H1 (cell line): ENCODE data around the gene CTXN3. TPM values are rescaled to one million over a fixed set of nuclear protein-coding genes. Genes with fewer than 3 reads are reported as not detected.

Source experiments
- CTCF ChIA-PET: fragments of 300-600 bp; sonication (Branson Sonifier 250); formaldehyde crosslinking; loops from one replicate; lab custom pipeline; 2021; ENCODE audit not compliant: partially characterized antibody; lab: Charles Lee
- POLR2A ChIA-PET: fragments of 300-600 bp; sonication (Branson Sonifier 250); formaldehyde crosslinking; loops from one replicate; lab custom pipeline; 2021; ENCODE audit warnings: inconsistent platforms; ENCODE audit not compliant: partially characterized antibody; lab: Charles Lee
- DNase-seq, 2 experiments: peaks; one replicate each; pipeline versions ENCODE4 v3.0.0 to v3.0.0-alpha.2; 2010 to 2022; ENCODE audit warnings: low spot score in 2 of 2, low read depth in 1 of 2, mixed read lengths in 1 of 2
- FAIRE-seq: peaks from 2 replicates; lab custom pipeline; 2011; peaks lifted over from hg19 to GRCh38; lab: Jason Lieb, UNC
- H2AFZ ChIP-seq: 2 replicates; pipeline ENCODE4 v1.8.1; 2012; ENCODE audit warnings: low read length, inconsistent platforms
- H2AK5ac ChIP-seq: 2 replicates; pipeline ENCODE4 v1.6.1; 2013; ENCODE audit warnings: low read depth, low read length
- H2BK120ac ChIP-seq: replicated peaks from 2 replicates; pipeline ENCODE3; 2013; ENCODE audit warnings: low read depth, low read length, inconsistent platforms
- H2BK12ac ChIP-seq: 2 replicates; pipeline ENCODE4 v1.6.1; 2013; ENCODE audit warnings: low read depth, low read length
- H2BK15ac ChIP-seq: 2 replicates; pipeline ENCODE4 v1.6.1; 2013; ENCODE audit warnings: low read length
- H2BK20ac ChIP-seq: 2 replicates; pipeline ENCODE4 v1.6.1; 2013; ENCODE audit warnings: low read length
- H2BK5ac ChIP-seq: 2 replicates; pipeline ENCODE4 v1.6.1; 2013; ENCODE audit warnings: low read depth, low read length
- H3K14ac ChIP-seq: 2 replicates; pipeline ENCODE4 v1.6.1; 2013; ENCODE audit warnings: inconsistent platforms; ENCODE audit not compliant: insufficient read length
- H3K18ac ChIP-seq: 2 replicates; pipeline ENCODE4 v1.6.1; 2013; ENCODE audit warnings: low read length; ENCODE audit errors: extremely low read depth
- H3K23ac ChIP-seq: 2 replicates; pipeline ENCODE4 v1.6.1; 2013; ENCODE audit warnings: inconsistent platforms; ENCODE audit not compliant: insufficient read length
- H3K23me2 ChIP-seq: 2 replicates; pipeline ENCODE4 v1.6.1; 2013; ENCODE audit warnings: low read depth, low read length
- H3K27ac ChIP-seq: 2 replicates; pipeline ENCODE4 v1.6.1; 2011; ENCODE audit warnings: low read depth, low read length, inconsistent platforms
- H3K27me3 ChIP-seq, 4 experiments: replicated peaks in 1 of 4; 1 replicate in 1 of 4; 2 replicates in 3 of 4; pipeline versions ENCODE4 v1.6.1 to v1.8.1; 2011 to 2013; ENCODE audit warnings: low read length in 3 of 4, mild to moderate bottlenecking in 3 of 4, inconsistent platforms in 2 of 4, mixed read lengths in 2 of 4, moderate library complexity in 1 of 4; ENCODE audit not compliant: control insufficient read depth in 3 of 4, insufficient read depth in 3 of 4; ENCODE audit errors: extremely low read depth in 1 of 4
- H3K36me3 ChIP-seq, 4 experiments: 2 replicates each; pipeline versions ENCODE4 v1.6.1 to v1.8.1; 2011 to 2013; ENCODE audit warnings: mild to moderate bottlenecking in 4 of 4, low read length in 3 of 4, moderate library complexity in 2 of 4, control low read depth in 1 of 4, inconsistent platforms in 1 of 4; ENCODE audit not compliant: insufficient read depth in 4 of 4, control insufficient read depth in 2 of 4
- H3K4ac ChIP-seq: replicated peaks from 2 replicates; pipeline ENCODE3; 2013; ENCODE audit warnings: low read length, low read depth, mixed read lengths, inconsistent platforms; ENCODE audit not compliant: insufficient read length
- H3K4me1 ChIP-seq, 4 experiments: replicated peaks in 1 of 4; 1 replicate in 1 of 4; 2 replicates in 3 of 4; pipeline versions ENCODE4 v1.6.1 to v1.8.1; 2011 to 2013; ENCODE audit warnings: low read length in 3 of 4, inconsistent platforms in 2 of 4, mixed read lengths in 1 of 4; ENCODE audit not compliant: insufficient read depth in 4 of 4, control insufficient read depth in 3 of 4
- H3K4me2 ChIP-seq, 2 experiments: 2 replicates each; pipeline versions ENCODE4 v1.6.1 to v1.8.1; 2011 to 2013; ENCODE audit warnings: low read depth in 2 of 2, low read length in 2 of 2, control low read depth in 1 of 2, inconsistent platforms in 1 of 2, mild to moderate bottlenecking in 1 of 2; ENCODE audit not compliant: insufficient read depth in 1 of 2
- H3K4me3 ChIP-seq, 4 experiments: fragments of 200-600, 300-600 bp in 1 of 4; sonication (generic), shearing (Covaris generic), sonication (Bioruptor Twin) in 1 of 4; 2 replicates each; pipeline versions ENCODE4 v1.5.1 to v1.8.1; 2011 to 2016; ENCODE audit warnings: low read length in 4 of 4, low read depth in 3 of 4, control low read depth in 2 of 4, inconsistent platforms in 2 of 4, mild to moderate bottlenecking in 2 of 4, mixed read lengths in 1 of 4, moderate library complexity in 1 of 4; ENCODE audit not compliant: insufficient read depth in 2 of 4; ENCODE audit errors: extremely low read depth in 1 of 4
- H3K56ac ChIP-seq: replicated peaks from 2 replicates; pipeline ENCODE3; 2013; ENCODE audit warnings: low read depth, mild to moderate bottlenecking, mixed read lengths, low read length, inconsistent platforms; ENCODE audit not compliant: insufficient read length
- H3K79me1 ChIP-seq: 2 replicates; pipeline ENCODE4 v1.6.1; 2013; ENCODE audit warnings: low read depth, low read length, control low read depth
- H3K79me2 ChIP-seq, 2 experiments: 2 replicates each; pipeline versions ENCODE4 v1.6.1 to v1.8.1; 2012 to 2013; ENCODE audit warnings: low read length in 2 of 2, mild to moderate bottlenecking in 2 of 2, inconsistent platforms in 1 of 2; ENCODE audit not compliant: insufficient read depth in 2 of 2, control insufficient read depth in 1 of 2
- H3K9ac ChIP-seq, 4 experiments: replicated peaks in 1 of 4; 1 replicate in 1 of 4; 2 replicates in 3 of 4; pipeline versions ENCODE4 v1.6.1 to v1.8.1; 2011 to 2013; ENCODE audit warnings: low read depth in 3 of 4, low read length in 3 of 4, control low read depth in 2 of 4, mild to moderate bottlenecking in 2 of 4, moderate library complexity in 2 of 4, inconsistent platforms in 1 of 4; ENCODE audit errors: extremely low read depth in 1 of 4
- H3K9me3 ChIP-seq, 2 experiments: 2 replicates each; pipeline versions ENCODE4 v1.6.1 to v1.8.1; 2012 to 2013; ENCODE audit warnings: mild to moderate bottlenecking in 2 of 2, moderate library complexity in 2 of 2, control low read depth in 1 of 2, inconsistent platforms in 1 of 2, low read depth in 1 of 2, low read length in 1 of 2, mixed read lengths in 1 of 2; ENCODE audit not compliant: insufficient read depth in 2 of 2
- H4K20me1 ChIP-seq, 2 experiments: replicated peaks in 1 of 2; 2 replicates each; pipeline versions ENCODE3 to v1.8.1; 2011 to 2013; ENCODE audit warnings: inconsistent platforms in 2 of 2, low read length in 2 of 2, mild to moderate bottlenecking in 1 of 2; ENCODE audit not compliant: insufficient read depth in 2 of 2, control insufficient read depth in 1 of 2
- H4K5ac ChIP-seq: 2 replicates; pipeline ENCODE4 v1.6.1; 2013; ENCODE audit warnings: low read length, low read depth, mixed read lengths, inconsistent platforms; ENCODE audit not compliant: insufficient read length
- H4K8ac ChIP-seq: 2 replicates; pipeline ENCODE4 v1.8.0; 2013; ENCODE audit warnings: mild to moderate bottlenecking, moderate library complexity, low read length, inconsistent platforms; ENCODE audit not compliant: insufficient read depth; ENCODE audit errors: extremely low read depth
- H4K91ac ChIP-seq: replicated peaks from 2 replicates; pipeline ENCODE3; 2013; ENCODE audit warnings: low read length, mixed read lengths, inconsistent platforms; ENCODE audit not compliant: insufficient read length
- BCL11A ChIP-seq, 2 experiments: IDR thresholded peaks; one replicate each; pipeline ENCODE4 v1.6.1; 2011; ENCODE audit warnings: low read depth in 2 of 2, low read length in 2 of 2, mild to moderate bottlenecking in 2 of 2
- BRCA1 ChIP-seq: IDR thresholded peaks from 2 replicates; pipeline ENCODE4 v1.6.1; 2012; ENCODE audit warnings: low read depth, low read length, improper control_type of control experiment
- CEBPB ChIP-seq: IDR thresholded peaks from 2 replicates; pipeline ENCODE4 v1.6.1; 2012; ENCODE audit warnings: low read depth, low read length
- GTF2F1 ChIP-seq: IDR thresholded peaks from 2 replicates; pipeline ENCODE4 v1.6.1; 2012; ENCODE audit warnings: low read depth, low read length, improper control_type of control experiment, borderline replicate concordance
- HDAC6 ChIP-seq: IDR thresholded peaks from one replicate; pipeline ENCODE4 v1.7.1; 2012; ENCODE audit warnings: low read depth, mild to moderate bottlenecking, inconsistent platforms, low read length, moderate library complexity
- NANOG ChIP-seq: IDR thresholded peaks from 2 replicates; pipeline ENCODE4 v1.6.1; 2011; ENCODE audit warnings: low read length, low read depth, mild to moderate bottlenecking, inconsistent platforms; ENCODE audit not compliant: insufficient read depth, poor library complexity, severe bottlenecking
- POU5F1 ChIP-seq: IDR thresholded peaks from 2 replicates; pipeline ENCODE4 v1.6.1; 2011; ENCODE audit warnings: low read depth, mild to moderate bottlenecking, low read length, moderate library complexity
- RBBP5 ChIP-seq: IDR thresholded peaks from 2 replicates; pipeline ENCODE4 v1.7.1; 2012; ENCODE audit warnings: low read depth, mild to moderate bottlenecking, inconsistent platforms, low read length, moderate library complexity, borderline replicate concordance
- RXRA ChIP-seq: IDR thresholded peaks from 2 replicates; pipeline ENCODE4 v1.6.1; 2011; ENCODE audit warnings: low read depth, mild to moderate bottlenecking, low read length, moderate library complexity; ENCODE audit not compliant: insufficient read depth
- SIN3A ChIP-seq, 2 experiments: IDR thresholded peaks in 1 of 2; conservative IDR thresholded peaks in 1 of 2; 2 replicates each; pipeline ENCODE4 v1.6.1; 2011 to 2012; ENCODE audit warnings: low read length in 2 of 2, improper control_type of control experiment in 1 of 2, low read depth in 1 of 2, mild to moderate bottlenecking in 1 of 2
- SIX5 ChIP-seq: IDR thresholded peaks from 2 replicates; pipeline ENCODE4 v1.6.1; 2011; ENCODE audit warnings: mild to moderate bottlenecking, low read depth, low read length
- SUZ12 ChIP-seq: fragments of 200-600 bp; sonication (generic); IDR thresholded peaks from 2 replicates; pipeline ENCODE4 v1.6.1; 2012; ENCODE audit warnings: mild to moderate bottlenecking, inconsistent platforms, low read length, moderate library complexity, mixed read lengths
- WGBS, 2 experiments: shearing (Covaris generic) in 1 of 2; methylation state at CpG; one replicate each; pipeline versions ENCODE4 v1.1.6 to v1.1.7; 2013 to 2015; ENCODE audit warnings: low lambda C conversion rate in 2 of 2, mixed read lengths in 2 of 2, inconsistent platforms in 1 of 2, low coverage in 1 of 2, missing lambda C conversion rate in 1 of 2; ENCODE audit not compliant: insufficient replicate concordance in 2 of 2, insufficient coverage in 1 of 2, insufficient read length in 1 of 2; ENCODE audit errors: extremely low coverage in 1 of 2, missing lambda C conversion rate in 1 of 2; 5-methylcytosine and 5-hydroxymethylcytosine counted together
- polyA plus RNA-seq, 7 experiments: library from polyadenylated mRNA; depleted of rRNA in 3 of 7; stranded (reverse) in 5 of 7; unstranded in 2 of 7; fragments of >200 nt in 5 of 7; fragments of 200-250 nt in 2 of 7; gene quantifications; 1 replicate in 5 of 7; 2 replicates in 1 of 7; 4 replicates in 1 of 7; pipeline versions ENCODE4 v1.2.1 to v1.2.3, GENCODE V29; 2011 to 2013; ENCODE audit warnings: missing spikeins in 2 of 7, mixed read lengths in 2 of 7
- total RNA-seq: library from RNA; stranded (reverse); fragmentation: NEBNext Ultra II Directional; extraction: Animal tissue kit (Norgen Biotek cat#: 25700); gene quantifications from 2 replicates; pipeline ENCODE4 v1.2.1, GENCODE V29; 2021
- TF ChIP-seq, protein P1 (sequence below): IDR thresholded peaks from 2 replicates; pipeline ENCODE4 v1.6.1; 2012; ENCODE audit warnings: inconsistent platforms

CTXN3 gene
- total and polyA plus RNA-seq, 2 of the 8 experiments (the other 6 are each of a cell fraction or from before 2014, with no cell fraction given) = 0.05 TPM; not detected in 1

DNA sequence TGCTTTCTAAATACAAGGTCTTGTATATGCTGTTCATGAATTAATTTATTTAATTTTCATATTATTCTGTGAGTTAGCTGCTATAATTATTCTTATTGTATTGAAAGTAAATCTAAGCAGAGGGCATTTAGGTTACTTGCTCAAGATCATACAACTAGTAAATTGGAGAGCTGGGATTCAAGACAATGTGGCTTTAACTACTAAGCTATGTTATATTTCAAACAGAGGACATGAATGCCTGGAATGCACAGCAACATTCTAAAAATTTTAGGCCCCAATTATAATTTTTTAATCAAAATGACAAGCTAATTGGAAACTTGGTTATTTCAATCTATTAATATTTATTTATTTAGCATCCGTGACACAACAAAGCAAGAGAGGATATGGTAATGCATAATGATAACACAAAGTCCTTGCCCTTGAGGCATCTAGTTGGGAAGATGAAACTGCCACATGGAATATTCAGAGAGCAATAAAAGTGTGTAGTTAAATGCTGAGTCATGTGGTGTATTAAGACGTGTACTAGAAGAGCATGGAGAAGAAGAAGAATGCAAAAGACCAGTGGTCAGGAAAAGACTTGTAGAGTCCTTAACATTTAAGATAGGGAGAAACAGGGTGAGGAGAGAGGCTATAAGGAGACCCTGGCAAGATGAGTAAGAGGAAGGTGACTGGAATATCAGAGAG lies 24.4 kb downstream of the CTXN3 start:
- H3K18ac ChIP-seq = no peak overlapping the region
- no peaks in the 10 kb centered on the region for H3K36me3 ChIP-seq
- no peaks in the 10 kb centered on the region for H4K20me1 ChIP-seq
- no peak overlapping the region for H3K9ac ChIP-seq
- peaks cover 0 to 1% (median 0%) of the 10 kb centered on the region in 4 experiments; a peak in 1 of 7 replicates for H3K27me3 ChIP-seq
- H3K27ac ChIP-seq = no peak overlapping the region
- FAIRE-seq (no peak), DNase-seq (no peak)
- no peak overlapping the region for H3K4me3 ChIP-seq
- no peak overlapping the region for H2BK5ac ChIP-seq
- no peaks in the 10 kb centered on the region for H3K79me1 ChIP-seq
- H3K14ac ChIP-seq = no peak overlapping the region
- H2AK5ac ChIP-seq = no peak overlapping the region
- no peak overlapping the region for H3K56ac ChIP-seq
- H3K4me2 ChIP-seq = no peak overlapping the region
- no peak overlapping the region for H3K23ac ChIP-seq
- no peak overlapping the region for H3K4ac ChIP-seq
- H4K8ac ChIP-seq = no peak overlapping the region
- H2BK120ac ChIP-seq = no peak overlapping the region
- no peak overlapping the region for H2BK15ac ChIP-seq
- H3K4me1 ChIP-seq = no peaks in the 10 kb centered on the region
- 92% methylated on average over 2 of the region's 2 CpGs; no CpG with 5 or more reads in 1 of the 2 experiments for WGBS, 2 experiments
- ChIA-PET POLR2A (no interaction called here), CTCF (interaction anchor here (0.5 to 1.1 kb wide), 3 partner anchors 71 to 1394 kb away, joined by 3 to 4 read pairs (median 3); no protein-coding TSS in a partner anchor)
- no peaks in the 10 kb centered on the region for H3K9me3 ChIP-seq
- no peak overlapping the region for H4K5ac ChIP-seq
- no peak overlapping the region for H2AFZ ChIP-seq
- H4K91ac ChIP-seq = no peak overlapping the region
- peaks cover 2% of the 10 kb centered on the region; the same call in 1 of the 2 replicates for H3K23me2 ChIP-seq
- H3K79me2 ChIP-seq = no peaks in the 10 kb centered on the region
- H2BK12ac ChIP-seq = no peak overlapping the region
- no peak overlapping the region for H2BK20ac ChIP-seq
- TF ChIP-seq SUZ12 (no peak), CEBPB (no peak), SIX5 (no peak), POU5F1 (no peak), RXRA (no peak), BCL11A (IDR thresholded peaks at IDR 0.05; ENCODE audit: low read depth in 2 of 2, low read length in 2 of 2) (no peak), BRCA1 (no peak), HDAC6 (no peak), SIN3A (conservative IDR thresholded peaks at IDR 0.05 in 1 of 2, IDR thresholded peaks at IDR 0.05 in 1 of 2; ENCODE audit: low read depth in 1 of 2, low read length in 2 of 2) (no peak), RBBP5 (no peak), NANOG (no peak), GTF2F1 (no peak)
- TF ChIP-seq, protein P1, sequence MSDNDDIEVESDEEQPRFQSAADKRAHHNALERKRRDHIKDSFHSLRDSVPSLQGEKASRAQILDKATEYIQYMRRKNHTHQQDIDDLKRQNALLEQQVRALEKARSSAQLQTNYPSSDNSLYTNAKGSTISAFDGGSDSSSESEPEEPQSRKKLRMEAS = no peak
